M059J (cell line): ENCODE results near the gene MAT1A. TPM values are rescaled to one million over a fixed set of nuclear protein-coding genes. Genes with fewer than 3 reads are reported as not detected.
"Not testable (repeated sequence)": the region's sequence is repeated elsewhere in the genome, so short reads cannot be mapped to it uniquely, and the experiment has no call there.

ENCODE experiments used
- DNase-seq: peaks from one replicate; pipeline ENCODE4 v3.0.0-alpha.2; 2012; ENCODE audit warnings: low read depth
- total RNA-seq: library from RNA; depleted of rRNA; stranded (reverse); fragments of >200 nt; shearing (Covaris generic); gene quantifications from 2 replicates; pipeline ENCODE4 v1.2.3, GENCODE V29; 2014; rRNA removed

Gene MAT1A
- total RNA-seq: not detected in 2 replicates

DNA sequence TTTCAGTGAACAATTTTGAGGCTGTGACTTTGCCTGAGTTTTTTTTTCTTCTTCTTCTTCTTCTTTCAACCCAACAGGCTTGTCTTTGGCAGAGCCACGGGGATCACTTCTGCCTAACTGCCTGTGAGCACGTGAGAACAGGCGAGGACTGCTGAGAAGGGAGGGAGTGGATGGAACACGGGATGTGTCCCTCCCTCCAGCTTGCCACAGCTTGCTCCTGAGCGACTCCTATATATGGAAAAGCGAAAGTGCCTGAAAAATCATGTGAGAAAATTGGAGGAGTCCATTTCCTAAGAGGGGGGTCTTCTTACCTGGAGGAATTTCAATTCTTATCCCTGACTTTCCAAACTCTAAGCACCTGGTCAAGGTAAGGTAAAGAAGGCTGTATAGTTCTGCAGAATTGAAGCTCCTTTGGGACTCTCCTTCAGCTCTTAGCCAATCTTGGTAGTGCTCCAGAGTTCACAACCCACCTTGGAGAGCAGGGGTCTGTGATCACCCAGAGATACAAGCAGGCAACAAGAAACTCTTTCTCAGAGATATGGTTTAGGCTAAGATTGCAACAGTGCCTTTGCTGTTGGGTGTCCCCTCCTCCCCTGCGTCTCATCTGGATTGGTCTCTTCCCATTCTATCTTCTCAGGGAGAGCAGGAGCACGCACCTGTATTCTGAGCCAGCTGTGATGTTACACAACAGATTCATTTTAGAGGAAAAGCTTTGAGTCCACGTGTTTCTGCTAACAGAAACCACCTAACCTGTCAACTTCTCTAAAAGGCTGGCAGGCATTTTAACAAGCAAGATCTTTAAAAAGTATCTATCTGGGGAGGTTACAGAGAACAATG, at the start of gene MAT1A:
TSS of gene MAT1A (minus strand) at position 208 of the 837 bp plus-strand sequence. CDS start 235 bp downstream, outside the sequence.
- no peak for DNase-seq

DNA sequence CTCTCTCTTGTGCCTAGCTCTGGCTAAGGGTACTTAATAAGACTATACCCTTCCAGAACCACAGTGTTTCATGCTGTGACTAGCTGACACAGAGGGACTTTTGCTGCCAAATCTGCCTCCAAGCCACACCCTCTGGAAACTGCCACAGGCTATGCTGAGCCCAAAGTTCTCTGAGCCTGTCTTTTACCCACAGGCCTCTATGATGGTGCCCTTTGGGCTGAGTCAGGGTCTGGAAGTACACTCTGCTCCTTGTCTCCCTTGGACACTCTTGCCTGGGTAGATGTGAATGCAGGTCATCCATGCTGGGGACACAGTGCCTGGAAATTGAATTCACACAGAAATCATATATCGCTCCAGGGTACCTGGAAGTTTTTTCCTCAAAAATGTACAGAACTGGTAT, 44.5 kb upstream of the MAT1A start:
- peak; percentile 9 for DNase-seq

DNA sequence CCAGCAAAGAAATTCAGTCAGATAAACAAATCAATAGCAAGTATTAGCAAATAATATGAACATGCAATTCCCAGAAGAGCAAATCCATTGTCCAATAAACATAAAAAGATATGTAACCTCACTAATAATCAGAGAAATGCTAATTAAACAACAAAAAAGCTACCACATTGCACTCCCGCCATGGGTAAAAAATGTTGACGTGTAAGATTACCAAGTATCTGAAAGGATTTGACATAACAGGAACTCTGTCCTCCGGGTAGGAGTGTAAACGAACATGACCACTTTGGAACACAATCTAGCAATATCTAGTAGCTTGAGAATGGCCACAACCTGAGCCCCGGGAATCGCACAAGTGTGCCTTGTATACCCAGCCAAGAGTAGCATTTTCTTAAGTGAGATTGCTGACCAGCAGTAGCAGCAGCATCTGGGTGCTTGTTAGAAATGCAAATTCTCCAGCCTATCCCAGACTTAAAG, 35.5 kb upstream of the MAT1A start:
- no peak for DNase-seq

DNA sequence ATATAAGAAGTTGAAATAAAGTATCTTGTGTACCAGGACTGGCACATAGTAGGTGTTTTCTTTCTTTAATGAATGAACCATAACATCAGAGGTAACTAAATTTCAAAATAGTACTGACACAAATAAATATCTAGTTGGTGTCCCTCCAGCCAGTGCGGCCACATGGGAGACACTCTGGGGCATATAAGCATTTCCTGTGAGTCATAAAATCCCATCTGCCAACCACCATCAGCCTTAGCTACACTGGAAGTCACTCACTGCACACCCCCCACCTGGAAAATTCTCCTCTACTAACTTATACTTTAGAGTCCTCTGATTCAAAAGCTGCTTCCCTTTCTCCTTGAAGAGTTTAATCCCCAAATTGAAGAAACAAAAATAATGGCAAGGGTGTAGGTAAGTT, 34.6 kb upstream of the MAT1A start:
- DNase-seq: peak; percentile 69

DNA sequence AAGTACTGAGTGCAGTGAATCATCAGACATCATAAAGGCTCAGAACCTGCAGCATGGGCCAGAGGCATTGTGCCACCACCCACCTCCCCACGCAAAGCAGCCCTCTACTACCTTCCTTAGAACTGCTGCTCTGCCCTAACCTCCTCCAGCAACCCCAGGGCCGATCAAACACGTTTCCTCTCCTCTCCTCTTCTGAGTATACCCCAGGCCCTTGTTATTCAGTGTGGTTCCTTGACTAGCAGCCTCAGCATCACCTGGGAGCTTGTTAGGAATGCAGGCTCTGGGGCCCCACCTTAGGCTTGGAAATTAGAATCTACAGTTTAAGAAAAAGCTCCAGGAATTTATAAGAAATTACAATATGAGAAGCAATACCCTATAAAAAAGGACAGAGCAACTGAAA, 33.9 kb upstream of the MAT1A start:
- DNase-seq: no peak

DNA sequence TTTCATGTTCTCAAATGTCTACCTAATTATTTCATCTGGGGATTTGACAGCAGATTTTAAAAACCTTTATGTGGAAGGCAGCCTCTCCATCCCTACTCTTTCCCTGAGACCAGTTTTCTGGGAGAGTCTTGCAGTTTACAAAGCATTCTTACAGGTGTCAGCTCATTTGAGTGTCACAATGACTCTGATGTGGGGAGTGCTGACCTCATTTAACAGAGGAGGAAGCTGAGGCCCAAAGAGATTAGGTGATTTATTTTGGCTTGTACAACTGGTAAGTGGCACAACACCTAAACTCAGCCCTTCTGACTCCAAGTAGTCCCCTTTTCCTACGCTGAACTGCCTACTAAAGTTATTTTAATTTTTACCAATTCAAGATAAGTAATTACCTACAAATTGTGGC, 33.3 kb upstream of the MAT1A start:
- no peak for DNase-seq

DNA sequence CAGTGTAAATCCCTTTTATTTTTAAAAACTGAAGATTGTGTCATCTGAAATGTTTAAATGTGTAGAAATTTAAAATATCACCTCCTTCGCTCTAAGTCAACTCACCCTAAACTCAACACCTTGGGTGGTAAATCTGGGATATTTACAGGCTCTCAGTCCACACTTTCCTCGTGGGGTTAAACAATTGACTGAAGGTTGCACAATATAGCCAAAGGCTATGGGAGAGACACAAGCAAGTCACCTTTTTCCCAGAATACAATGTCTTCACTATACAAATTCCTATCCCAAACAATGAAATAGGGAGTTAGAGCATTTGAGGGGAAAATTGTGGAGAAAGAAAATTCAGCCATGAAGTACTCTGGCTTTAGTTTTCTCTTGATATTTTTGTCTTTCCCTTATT, 32.7 kb upstream of the MAT1A start:
- no peak for DNase-seq

DNA sequence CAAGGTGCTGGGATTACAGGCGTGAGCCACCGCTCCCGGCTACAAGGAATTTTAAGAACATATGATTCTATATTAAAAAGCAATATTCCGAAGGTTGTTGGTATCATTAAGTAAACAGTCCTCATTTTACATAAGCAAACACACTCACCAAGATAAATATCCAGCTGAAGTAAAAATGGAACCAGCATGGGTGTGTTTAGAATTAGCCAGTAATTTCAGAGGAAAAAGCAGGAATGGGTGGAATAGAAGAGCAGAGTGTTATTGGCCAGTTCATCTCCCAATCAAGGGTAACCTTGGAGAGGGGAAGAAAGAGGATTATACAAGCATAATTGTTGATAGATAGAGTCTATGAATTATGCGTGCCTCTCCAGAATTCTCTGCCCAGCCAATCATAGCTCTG, 31.7 kb upstream of the MAT1A start:
- no peak for DNase-seq

DNA sequence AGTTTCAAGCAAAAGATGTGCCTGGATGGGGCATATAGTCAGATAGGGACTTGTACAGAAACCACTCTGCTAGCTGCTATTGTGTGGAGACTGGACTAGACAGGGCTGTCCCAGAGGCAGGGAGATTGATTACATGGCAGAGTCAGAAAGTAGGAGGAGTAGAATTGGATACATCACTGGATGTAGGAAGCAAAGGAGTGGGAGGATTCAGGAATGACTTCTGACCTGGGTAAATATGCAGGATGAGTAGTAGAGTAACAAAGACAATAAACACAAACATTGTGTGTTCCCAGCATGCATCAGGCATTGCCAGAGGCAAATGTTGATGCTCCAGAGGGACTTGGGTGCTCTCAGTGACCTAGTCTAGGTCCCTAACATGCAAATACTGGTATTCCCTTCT, 30.9 kb upstream of the MAT1A start:
- no peak for DNase-seq

DNA sequence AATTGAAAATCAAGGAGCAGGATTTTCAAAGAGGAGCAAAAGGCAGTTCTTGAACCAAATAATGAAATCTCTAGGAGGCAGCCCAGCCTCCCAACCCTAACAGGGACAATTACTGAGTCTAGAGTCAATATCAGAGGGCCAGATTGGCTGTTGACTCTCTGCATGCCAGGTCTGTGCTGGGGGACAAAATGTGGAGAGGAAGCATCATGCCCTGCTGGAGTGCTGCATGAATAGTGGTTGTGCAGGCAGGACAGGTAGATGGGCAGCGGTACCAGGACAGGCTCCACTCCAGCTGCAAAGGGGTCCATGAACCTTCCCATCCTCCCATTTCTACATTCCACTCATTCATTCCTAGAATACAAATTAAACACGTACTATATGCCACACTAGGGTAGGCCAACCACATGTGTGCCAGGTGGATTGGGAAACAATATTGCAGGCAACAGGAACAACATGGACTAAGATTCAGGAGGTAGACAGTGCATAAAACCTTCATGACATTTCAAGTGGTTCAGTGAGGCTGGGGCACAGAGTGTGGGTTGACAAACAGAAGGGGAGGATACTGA, 30.4 kb upstream of the MAT1A start:
- DNase-seq: no peak

DNA sequence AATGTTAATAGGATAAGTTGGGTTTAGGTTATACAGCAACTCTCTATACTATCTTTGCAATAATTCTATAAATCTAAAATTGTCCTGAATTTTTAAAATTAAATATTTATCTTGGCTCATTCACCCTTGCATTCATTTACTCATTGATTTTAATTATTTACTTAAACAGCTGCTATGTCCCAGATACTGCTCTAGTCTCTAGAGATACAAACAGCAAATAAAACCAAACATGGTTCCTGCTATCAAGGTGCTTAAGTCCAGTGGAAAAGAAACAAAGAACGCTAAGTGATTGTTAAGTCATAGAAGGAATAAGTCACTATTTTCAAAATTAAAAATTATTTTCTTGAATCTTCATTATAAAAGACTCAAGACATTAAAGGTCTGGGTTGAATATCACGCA, 29.9 kb upstream of the MAT1A start:
- DNase-seq: no peak

DNA sequence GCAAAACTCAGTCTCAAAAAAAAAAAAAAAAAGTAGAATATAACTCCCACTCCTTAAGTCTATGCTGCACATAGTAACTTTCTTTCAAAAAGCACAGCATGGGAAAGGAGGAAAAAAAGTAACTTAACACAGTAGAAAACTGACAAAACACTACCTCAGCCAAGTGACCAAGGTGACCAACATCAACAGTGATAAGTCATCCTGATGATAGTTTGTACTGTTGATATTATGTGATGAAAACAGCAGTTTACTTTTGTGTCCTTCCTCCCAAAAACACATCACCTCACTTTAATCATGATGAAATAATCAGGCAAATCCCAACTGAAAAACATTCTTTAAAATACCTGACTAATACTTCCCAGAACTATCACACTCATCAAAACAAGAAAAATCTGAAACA, 29.3 kb upstream of the MAT1A start:
- DNase-seq: no peak

DNA sequence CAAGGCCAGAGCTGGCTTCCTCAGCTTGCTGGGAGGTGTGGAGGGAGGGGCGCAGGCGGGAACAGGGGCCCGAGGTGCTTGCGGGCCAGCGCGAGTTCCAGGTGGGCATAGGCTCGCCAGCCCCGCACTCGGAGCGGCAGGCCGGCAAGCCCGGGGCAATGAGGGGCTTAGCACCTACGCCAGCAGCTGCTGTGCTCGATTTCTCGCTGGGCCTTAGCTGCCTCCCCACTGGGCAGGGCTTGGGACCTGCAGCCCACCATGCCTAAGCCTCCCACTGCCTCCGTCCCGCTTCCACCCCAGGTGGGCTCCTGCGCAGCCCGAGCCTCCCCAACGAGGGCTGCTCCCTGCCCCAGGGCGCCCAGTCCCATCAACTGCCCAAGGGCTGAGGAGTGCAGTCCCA, 25.9 kb upstream of the MAT1A start:
- no peak for DNase-seq

DNA sequence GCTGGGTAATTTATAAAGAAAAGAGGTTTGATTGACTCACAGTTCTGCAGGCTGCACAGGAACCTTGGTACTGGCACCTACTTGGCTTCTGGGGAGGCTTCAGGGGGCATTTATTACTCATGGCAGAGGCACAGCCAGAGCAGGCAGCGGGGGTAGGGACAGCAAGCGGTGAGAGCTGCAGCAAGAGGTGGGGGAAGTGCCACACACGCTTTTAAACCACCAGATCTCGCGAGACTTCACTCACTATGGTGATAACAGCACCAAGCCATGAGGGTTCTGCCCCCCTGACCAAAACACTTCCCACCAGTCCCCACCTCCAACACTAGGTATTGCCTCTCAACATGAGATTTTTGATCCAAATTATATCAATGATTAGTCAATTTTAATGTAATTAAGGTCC, 24.1 kb upstream of the MAT1A start:
- peak; percentile 16 for DNase-seq

DNA sequence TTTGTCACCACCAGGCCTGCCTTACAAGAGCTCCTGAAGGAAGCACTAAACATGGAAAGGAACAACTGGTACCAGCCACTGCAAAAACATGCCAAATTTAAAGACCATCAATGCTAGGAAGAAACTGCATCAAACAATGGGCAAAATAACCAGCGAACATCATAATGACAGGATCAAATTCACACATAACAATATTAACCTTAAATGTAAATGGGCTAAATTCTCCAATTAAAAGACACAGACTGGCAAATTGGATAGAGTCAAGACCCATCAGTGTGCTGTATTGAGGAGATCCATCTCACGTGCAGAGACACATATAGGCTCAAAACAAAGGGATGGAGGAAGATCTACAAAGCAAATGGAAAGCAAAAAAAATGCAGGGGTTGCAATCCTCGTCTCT, 16.5 kb upstream of the MAT1A start:
- DNase-seq: not testable (repeated sequence)

DNA sequence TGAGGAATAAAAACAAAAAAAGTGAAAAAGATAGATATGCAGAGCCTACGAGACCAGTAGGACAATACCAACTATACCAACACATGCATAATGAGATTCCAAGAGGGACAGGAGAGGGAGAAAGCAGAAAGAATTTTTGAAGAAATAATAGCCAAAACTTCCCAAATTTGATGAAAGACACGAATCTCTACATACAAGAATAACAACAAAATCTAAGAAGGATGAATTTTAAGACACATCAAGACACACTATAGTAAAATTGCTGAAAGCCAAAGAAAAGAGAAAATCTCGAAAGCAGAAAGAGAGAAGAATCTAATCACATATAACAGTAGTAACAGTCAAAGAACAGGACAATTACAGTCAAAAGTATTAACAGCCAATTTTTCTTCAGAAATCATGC, 7.5 kb upstream of the MAT1A start:
- no peak for DNase-seq

DNA sequence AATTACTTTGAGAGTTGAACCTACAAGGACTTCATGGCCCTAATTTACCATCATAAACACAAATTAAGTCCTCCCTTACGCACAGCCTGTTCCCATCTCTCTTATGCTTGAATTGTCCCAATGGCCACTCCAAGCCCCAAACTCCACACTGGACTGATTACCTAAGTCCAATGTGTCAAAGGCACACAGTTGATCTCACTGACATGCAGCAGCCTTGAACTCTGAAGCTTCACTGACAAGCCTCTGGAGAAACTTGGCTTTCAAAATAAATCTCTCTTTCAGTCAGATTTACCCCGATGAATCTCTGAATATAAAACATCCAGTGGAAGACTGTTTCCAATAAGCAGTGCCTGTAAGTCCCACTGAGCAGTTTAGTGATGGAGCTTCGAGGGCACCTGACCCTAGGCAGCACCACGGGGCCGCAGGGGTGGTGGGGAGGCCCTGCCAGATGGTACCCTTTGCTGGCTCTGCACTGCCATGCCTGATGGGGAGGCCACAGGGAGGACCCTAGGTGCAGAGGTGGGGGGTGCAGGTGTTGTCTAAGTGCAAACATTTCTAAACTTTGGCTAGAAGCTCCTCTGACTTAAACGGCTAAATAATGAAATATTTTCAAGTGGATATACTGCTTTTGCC, 3.3 kb upstream of the MAT1A start:
- no peak for DNase-seq

DNA sequence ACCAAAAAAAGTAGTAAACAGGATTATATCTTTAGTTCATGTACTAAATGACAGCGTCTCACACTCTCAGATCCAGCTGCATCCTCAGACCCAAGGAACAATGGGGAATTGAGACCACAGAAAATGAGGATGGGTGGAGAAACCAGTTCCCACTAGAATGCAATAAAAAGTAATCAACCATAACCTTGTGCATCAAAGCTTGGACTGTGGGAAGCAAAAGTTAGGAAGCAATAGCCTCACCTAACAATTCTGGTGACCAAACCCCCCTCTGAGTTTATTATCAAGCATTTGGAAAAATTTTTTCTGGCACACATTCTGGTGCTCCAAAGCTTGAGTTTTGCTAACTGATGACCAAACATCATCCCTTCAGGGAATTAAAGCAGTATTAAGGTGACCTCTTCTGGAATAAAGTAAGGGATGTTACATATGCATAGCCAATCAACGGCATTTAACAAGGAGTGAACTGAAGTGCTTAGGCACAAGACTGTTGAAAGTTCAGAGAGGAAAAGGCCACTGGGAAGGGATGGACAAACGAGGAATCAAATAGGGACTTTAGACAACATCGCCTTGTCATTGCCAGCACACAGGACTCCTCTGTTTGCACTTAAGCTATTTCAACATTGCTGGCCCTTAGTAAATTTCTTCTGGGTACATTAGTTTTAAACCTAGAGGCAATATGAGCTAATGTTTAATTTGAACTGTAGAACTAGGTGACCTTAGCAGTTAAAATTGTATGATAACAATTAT, 1.2 kb upstream of the MAT1A start:
- no peak for DNase-seq

DNA sequence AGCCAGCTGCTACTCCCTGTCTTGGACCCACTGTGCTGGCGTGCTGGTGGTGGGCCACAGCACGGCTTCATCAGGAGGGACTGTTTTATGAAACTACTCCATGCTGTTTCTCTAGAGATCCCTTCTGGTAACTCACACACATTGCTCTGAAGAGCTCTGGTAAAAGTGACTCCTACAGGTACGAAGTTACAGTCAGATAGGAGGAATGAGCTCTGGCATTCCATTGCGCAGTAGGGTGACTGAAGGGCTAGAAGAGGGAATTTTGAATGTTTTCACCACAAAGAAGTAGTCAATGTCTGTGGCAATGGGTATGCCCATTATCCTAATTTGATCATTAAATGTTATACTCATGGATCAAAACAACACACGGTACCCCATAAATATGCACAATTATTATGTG, 609 bp downstream of the MAT1A start:
- DNase-seq: no peak

DNA sequence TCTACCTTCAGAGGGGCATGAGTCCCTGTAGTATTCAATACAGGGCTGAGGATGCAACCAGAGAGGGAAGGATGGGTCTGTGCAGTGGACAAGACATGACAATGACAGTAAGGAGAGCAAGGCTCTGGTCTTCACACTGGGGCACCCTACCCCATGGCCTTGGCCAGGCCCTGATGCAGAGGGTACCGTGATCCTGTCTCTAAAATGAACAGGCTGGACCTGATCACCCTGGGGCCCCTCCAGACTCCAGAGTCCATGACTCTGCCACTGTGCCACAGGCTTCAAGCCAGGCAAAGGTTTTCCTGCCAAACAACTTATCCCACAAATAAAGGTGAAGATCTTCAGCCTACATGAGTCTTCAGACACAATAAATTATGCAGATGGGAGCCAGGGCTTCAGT, 4.9 kb downstream of the MAT1A start:
- DNase-seq: no peak

DNA sequence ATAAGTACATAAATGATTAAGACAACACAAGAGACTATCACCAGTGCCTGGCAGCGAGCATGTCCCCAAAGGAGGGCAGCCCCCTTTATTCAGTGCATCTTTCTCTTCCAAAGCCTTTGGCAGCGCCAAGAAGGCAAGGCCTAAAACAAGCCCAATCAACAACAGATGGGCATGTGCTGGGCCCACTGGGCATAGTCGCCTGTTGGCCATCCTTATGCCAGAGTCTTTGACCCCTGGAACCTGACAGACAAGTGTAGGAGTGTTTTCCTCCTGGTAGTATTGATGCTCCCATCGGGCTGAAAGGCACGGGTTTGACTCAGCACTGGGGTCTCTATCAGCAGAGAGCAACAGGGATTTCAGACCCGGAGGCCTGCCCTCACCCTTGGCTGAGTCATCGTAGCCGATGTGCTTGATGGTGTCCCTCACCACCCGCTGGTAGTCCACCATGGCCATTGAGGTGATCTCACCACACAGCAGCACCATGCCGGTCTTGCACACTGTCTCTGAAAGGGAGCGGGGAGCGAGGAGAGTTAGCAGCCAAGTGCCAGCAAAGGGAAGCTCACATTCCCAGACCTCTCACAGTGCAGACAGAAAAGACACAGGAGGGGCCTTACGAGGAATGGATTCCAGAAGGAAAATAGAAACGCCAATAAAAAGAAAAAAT, 5.8 kb downstream of the MAT1A start:
- no peak for DNase-seq

DNA sequence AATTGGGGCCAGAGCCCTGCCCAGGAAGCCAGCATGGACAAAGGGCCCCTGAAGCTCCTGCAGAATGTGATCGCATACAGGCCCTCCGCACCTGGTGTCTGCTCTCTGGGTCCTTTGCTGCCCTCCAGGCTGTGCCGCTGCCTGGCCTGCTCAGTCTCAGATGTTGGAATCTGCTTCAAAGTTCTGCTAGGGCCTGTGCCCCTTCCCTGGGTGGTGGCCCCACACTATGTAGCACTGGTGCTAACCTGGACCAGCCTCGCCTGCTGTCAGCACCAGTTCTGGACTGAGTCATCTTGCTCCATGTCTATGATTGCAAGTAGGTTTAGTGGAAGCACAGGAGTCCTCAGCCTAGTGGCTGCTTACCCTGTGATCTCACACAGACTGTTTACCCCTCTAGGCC, 6.3 kb downstream of the MAT1A start:
- DNase-seq: no peak
